Measurements from ENCODE around the gene UTF1.
A peak's percentile ranks its signal among the peaks of the same experiment; 100 is the strongest.

Gene UTF1

DNA sequence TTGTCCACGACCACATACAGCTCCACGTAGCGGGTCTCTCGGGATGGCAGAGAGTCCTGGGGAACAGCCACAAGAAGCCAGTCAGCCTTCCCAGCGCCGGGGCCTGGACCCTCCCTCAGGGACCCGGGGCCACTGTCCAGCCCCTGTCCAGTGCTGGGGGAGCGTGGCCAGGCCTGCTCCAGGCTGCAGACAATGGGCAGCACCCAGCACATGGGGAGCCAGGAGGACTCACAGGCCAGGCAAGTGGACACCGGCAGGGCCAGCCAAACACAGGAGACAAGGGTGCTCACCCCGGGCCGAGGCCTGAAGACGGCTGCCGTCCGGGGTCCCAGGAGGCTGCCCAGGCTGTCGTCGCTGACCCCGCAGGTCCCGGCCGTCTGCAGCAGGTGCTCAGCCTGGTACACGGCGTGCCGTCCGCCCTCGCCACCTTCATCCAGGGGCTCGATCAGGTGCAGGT, 43.0 kb downstream of the UTF1 start:
- H3K9me3 ChIP-seq (ENCODE audit: control insufficient read depth in 2 of 2, low read length in 2 of 2), result no peaks in the 10 kb centered on the region
- H3K4me1 ChIP-seq (ENCODE audit: control insufficient read depth in 2 of 2, insufficient read depth in 2 of 2, low read length in 2 of 2), result peaks cover 0 to 7% of the 10 kb centered on the region in 2 donors
- peaks cover 0 to 10% of the 10 kb centered on the region in 2 donors for H3K27me3 ChIP-seq (ENCODE audit: control insufficient read depth in 2 of 2, insufficient read depth in 2 of 2, low read length in 2 of 2)
- H3K36me3 ChIP-seq (ENCODE audit: control insufficient read depth in 2 of 2, insufficient read depth in 2 of 2, low read length in 2 of 2), result no peaks in the 10 kb centered on the region
- H3K27ac ChIP-seq (ENCODE audit: low read depth in 2 of 2, low read length in 2 of 2), result no peak overlapping the region
- H3K9ac ChIP-seq (ENCODE audit: low read depth in 1 of 2, low read length in 2 of 2), result no peak overlapping the region
- H3K4me3 ChIP-seq (ENCODE audit: low read length in 2 of 2), result no peak overlapping the region

DNA sequence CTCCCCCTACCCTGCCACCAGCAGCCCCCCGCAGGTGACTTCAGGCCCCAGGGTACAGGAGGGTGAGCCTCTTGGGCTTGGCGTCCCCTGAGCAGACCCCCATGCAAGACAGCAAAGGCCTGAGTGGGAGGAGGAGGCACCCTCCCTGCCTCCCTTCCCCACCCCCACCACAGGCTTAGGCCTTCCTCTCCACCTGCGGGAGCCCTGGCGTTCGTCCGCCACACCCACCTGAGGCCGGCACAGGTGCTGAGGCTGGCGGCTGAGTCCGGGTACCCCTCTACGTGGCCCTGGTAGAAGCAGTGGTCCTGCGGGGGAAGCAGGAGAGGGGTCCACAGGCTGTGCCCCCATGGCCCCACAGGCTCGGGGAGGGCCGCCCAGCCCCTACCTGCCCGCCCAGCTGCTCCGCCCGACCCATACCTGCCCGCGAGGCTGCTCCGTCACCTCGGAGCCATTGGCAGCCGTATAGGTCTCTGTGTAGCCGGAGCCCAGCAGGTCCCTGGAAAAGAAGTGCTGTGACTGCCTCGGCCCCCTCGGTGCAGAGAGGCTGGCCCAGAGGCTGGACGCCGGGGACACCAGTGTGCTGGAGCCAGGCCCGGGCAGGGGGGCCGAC, 43.6 kb downstream of the UTF1 start:
- Histone ChIP-seq H3K36me3 (ENCODE audit: control insufficient read depth in 2 of 2, insufficient read depth in 2 of 2, low read length in 2 of 2) (no peaks in the 10 kb centered on the region), H3K27me3 (ENCODE audit: control insufficient read depth in 2 of 2, insufficient read depth in 2 of 2, low read length in 2 of 2) (peaks cover 0 to 10% of the 10 kb centered on the region in 2 donors), H3K4me1 (ENCODE audit: control insufficient read depth in 2 of 2, insufficient read depth in 2 of 2, low read length in 2 of 2) (peaks cover 3 to 12% of the 10 kb centered on the region in 2 donors), H3K27ac (ENCODE audit: low read depth in 2 of 2, low read length in 2 of 2) (no peak overlapping the region), H3K4me3 (ENCODE audit: low read length in 2 of 2) (no peak overlapping the region), H3K9ac (ENCODE audit: low read depth in 1 of 2, low read length in 2 of 2) (no peak overlapping the region), H3K9me3 (ENCODE audit: control insufficient read depth in 2 of 2, low read length in 2 of 2) (no peaks in the 10 kb centered on the region)

DNA sequence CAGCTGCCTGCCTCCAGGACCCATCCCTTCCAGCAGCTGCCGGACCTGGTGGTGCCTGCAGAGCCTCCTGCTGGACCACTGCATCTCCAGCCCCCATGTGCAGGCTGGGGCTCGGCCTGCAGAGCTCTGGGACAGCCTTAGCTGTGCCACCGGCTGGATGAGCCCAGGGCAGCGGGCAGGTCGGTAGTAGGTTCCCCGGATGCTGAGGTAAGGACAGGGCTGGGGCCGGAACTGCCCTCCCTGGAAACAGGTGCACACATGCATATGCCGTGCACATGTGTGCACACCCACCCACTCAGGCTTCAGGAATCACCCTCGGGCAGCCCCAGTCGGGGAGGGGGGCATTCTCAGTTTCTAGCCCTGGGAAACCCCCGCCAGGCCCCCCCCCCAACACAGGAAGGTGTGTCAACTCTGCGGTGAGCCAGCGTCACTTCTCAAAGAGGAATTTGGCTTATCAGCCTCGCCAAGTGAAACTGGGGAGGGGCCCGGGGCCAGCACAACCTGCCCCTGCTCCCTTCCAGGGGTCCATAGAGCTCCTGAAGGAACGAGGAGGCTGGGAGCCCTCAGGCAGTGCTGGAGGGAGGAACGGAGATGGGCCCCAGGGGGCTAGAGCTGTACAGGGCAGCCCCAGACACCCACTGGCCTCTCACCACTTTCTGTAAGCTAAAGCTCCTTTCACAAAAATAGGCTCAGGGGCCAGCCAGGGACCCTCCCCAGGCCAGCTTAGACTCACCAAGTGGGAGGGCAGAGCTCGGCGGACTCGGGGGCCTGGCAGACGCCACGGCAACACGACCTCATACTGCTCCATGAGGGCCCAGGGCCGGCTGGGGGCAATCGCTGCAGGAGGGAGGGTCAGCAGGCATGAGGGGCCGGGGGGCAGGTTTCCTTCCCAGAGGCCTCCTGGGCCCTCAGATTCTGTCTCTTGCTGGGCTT, 45.0 kb downstream of the UTF1 start:
- Histone ChIP-seq H3K4me3 (ENCODE audit: low read length in 2 of 2) (peak overlapping the region in 1 of 2 donors; percentile 65), H3K9ac (ENCODE audit: low read depth in 1 of 2, low read length in 2 of 2) (no peak overlapping the region), H3K9me3 (ENCODE audit: control insufficient read depth in 2 of 2, low read length in 2 of 2) (no peaks in the 10 kb centered on the region), H3K27me3 (ENCODE audit: control insufficient read depth in 2 of 2, insufficient read depth in 2 of 2, low read length in 2 of 2) (peaks cover 0 to 10% of the 10 kb centered on the region in 2 donors), H3K36me3 (ENCODE audit: control insufficient read depth in 2 of 2, insufficient read depth in 2 of 2, low read length in 2 of 2) (peaks cover 4 to 7% of the 10 kb centered on the region in 2 donors), H3K4me1 (ENCODE audit: control insufficient read depth in 2 of 2, insufficient read depth in 2 of 2, low read length in 2 of 2) (peaks cover 3 to 12% of the 10 kb centered on the region in 2 donors), H3K27ac (ENCODE audit: low read depth in 2 of 2, low read length in 2 of 2) (peak overlapping the region in 1 of 2 donors; percentile 61)

DNA sequence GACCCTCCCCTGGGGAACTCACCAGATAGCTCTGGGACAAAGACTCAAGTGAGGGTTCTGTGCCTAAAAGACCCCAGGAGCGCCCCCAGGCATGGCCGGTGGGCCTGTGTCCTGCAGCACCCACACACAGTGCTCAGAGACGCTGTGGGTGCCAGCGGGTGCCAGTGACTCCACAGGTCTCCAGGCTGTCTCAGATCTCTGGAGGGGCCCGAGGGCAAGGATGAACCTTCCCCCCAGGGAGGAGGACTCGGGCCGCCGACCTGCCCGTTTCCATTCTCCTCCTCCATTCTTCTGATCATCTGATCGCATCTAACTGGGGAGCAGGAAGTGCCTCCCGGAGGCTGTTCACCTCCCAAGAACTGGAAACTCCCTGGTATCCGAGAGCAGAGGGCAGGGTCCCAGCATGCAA, 45.7 kb downstream of the UTF1 start:
- peak overlapping the region in 1 of 2 donors; percentile 61 for H3K27ac ChIP-seq (ENCODE audit: low read depth in 2 of 2, low read length in 2 of 2)

DNA sequence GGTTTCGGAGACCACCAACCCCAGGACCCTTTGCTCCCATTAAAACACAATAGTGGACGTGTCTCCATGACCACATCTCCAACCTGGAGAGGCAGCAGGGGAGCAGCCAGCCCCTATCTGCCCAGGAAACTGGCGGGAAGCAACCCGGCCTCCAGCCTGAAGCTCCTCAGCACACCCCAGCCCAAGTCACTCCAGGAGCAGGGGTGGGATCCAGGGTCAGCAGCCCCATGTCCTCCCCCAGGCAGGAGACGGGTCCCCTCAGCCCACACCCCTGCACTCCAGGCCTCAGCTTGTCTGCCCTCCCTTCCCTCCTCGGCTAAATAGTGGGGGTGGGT, 46.0 kb downstream of the UTF1 start:
- H3K9ac ChIP-seq (ENCODE audit: low read depth in 1 of 2, low read length in 2 of 2), result peak overlapping the region; percentile 23 to 24
- H3K27me3 ChIP-seq (ENCODE audit: control insufficient read depth in 2 of 2, insufficient read depth in 2 of 2, low read length in 2 of 2), result peaks cover 0 to 10% of the 10 kb centered on the region in 2 donors
- no peaks in the 10 kb centered on the region for H3K9me3 ChIP-seq (ENCODE audit: control insufficient read depth in 2 of 2, low read length in 2 of 2)
- peak overlapping the region; percentile 29 to 61 for H3K27ac ChIP-seq (ENCODE audit: low read depth in 2 of 2, low read length in 2 of 2)
- peak overlapping the region; percentile 46 to 65 for H3K4me3 ChIP-seq (ENCODE audit: low read length in 2 of 2)
- H3K36me3 ChIP-seq (ENCODE audit: control insufficient read depth in 2 of 2, insufficient read depth in 2 of 2, low read length in 2 of 2), result peaks cover 9 to 10% of the 10 kb centered on the region in 2 donors
- peaks cover 3 to 12% of the 10 kb centered on the region in 2 donors for H3K4me1 ChIP-seq (ENCODE audit: control insufficient read depth in 2 of 2, insufficient read depth in 2 of 2, low read length in 2 of 2)

More for the DNA sequence above, 45.7 kb downstream of the UTF1 start:
- peaks cover 9 to 10% of the 10 kb centered on the region in 2 donors for H3K36me3 ChIP-seq (ENCODE audit: control insufficient read depth in 2 of 2, insufficient read depth in 2 of 2, low read length in 2 of 2)
- no peaks in the 10 kb centered on the region for H3K9me3 ChIP-seq (ENCODE audit: control insufficient read depth in 2 of 2, low read length in 2 of 2)
- H3K4me1 ChIP-seq (ENCODE audit: control insufficient read depth in 2 of 2, insufficient read depth in 2 of 2, low read length in 2 of 2), result peaks cover 3 to 12% of the 10 kb centered on the region in 2 donors
- H3K27me3 ChIP-seq (ENCODE audit: control insufficient read depth in 2 of 2, insufficient read depth in 2 of 2, low read length in 2 of 2), result peaks cover 0 to 10% of the 10 kb centered on the region in 2 donors
- H3K9ac ChIP-seq (ENCODE audit: low read depth in 1 of 2, low read length in 2 of 2), result peak overlapping the region; percentile 23 to 24
- H3K4me3 ChIP-seq (ENCODE audit: low read length in 2 of 2), result peak overlapping the region; percentile 46 to 65

DNA sequence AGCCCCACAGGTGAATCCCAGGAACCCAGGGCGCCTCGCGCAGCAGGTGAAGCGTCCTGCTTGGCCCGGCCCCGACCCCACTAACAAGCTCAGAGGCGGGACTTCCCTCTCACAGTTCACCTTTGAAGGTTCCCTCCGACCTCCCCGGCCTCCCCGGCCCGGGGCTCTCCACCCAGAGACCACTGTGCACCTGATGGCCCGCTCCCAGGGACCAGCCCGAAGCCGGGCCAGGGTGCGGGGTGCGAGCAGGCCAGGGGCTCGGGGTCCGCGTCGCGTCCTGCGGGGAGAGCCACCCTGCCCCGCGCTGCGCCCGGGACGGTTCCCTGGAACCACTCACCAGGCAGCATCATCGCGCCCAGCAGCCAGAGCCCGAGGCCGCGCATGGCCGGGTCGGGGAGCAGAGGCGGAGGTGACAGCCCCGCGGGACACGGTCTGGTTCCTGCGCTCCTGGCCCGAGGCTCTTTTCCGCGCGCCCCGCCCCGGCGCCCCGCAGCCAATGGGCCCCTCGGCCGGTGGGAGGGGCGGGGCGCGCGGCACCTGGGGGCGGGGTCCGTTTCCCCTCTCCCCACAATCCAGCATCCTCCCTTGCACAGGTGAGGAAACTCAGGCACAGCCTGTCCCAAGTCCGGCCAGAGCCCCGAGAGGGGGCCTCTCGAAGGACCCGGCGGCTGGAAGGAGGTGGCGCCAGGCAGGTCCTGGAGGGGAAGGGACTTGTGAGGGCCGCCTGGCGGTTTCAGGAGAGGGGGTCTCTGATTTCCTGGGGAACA, 46.6 kb downstream of the UTF1 start, which contains the start of gene ADAM8:
ADAM8 (minus strand) TSS at position 434 of the 767 bp plus-strand sequence; CDS start at position 383, 51 bp downstream.
- Histone ChIP-seq H3K4me1 (ENCODE audit: control insufficient read depth in 2 of 2, insufficient read depth in 2 of 2, low read length in 2 of 2) (peaks cover 3 to 12% of the 10 kb centered on the region in 2 donors), H3K4me3 (ENCODE audit: low read length in 2 of 2) (peak within 1 kb of the TSS; percentile 46 to 65), H3K9me3 (ENCODE audit: control insufficient read depth in 2 of 2, low read length in 2 of 2) (no peaks in the 10 kb centered on the region), H3K27ac (ENCODE audit: low read depth in 2 of 2, low read length in 2 of 2) (peak within 1 kb of the TSS; percentile 29 to 71), H3K36me3 (ENCODE audit: control insufficient read depth in 2 of 2, insufficient read depth in 2 of 2, low read length in 2 of 2) (peaks cover 12% of the 10 kb centered on the region in 2 donors), H3K9ac (ENCODE audit: low read depth in 1 of 2, low read length in 2 of 2) (peak within 1 kb of the TSS; percentile 23 to 24), H3K27me3 (ENCODE audit: control insufficient read depth in 2 of 2, insufficient read depth in 2 of 2, low read length in 2 of 2) (peaks cover 0 to 10% of the 10 kb centered on the region in 2 donors)

DNA sequence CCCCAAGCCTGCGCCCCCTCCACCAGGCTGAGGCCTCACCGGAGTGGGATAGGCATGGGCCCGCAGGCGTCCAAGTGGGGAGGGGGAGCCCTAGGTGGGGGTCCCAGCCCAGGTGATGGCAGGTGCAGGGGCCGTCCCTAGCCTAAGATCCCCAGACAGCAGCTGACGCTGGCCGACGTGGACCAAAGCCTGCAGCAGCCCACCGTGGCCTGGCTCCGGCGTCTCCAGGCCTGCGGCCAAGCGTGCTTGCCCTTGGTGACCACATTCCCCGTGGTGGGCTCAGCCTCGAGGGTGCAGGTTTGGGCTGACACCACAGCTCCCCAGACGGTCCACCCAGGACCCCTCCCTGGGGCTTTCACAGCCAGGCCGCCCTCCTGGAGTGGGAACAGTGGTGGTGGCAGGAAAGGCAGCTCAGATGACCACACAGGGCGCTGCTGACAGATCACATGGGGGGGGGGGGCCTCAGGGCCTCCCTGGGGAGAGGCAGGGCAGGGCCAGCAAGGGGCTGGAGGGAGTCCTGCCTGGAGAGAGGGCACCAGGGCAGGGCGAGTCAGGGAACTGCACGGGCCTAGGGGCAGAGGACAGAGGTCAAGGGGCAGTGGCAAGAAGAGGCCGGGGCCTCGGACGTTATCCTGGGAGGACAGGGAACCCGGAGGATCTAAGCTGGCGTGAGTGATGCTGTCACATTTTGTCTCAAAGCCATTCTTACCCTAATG, 47.4 kb downstream of the UTF1 start:
- Histone ChIP-seq H3K27ac (ENCODE audit: low read depth in 2 of 2, low read length in 2 of 2) (peak overlapping the region in 1 of 2 donors; percentile 71), H3K27me3 (ENCODE audit: control insufficient read depth in 2 of 2, insufficient read depth in 2 of 2, low read length in 2 of 2) (peaks cover 0 to 10% of the 10 kb centered on the region in 2 donors), H3K9ac (ENCODE audit: low read depth in 1 of 2, low read length in 2 of 2) (no peak overlapping the region), H3K4me3 (ENCODE audit: low read length in 2 of 2) (no peak overlapping the region), H3K4me1 (ENCODE audit: control insufficient read depth in 2 of 2, insufficient read depth in 2 of 2, low read length in 2 of 2) (peaks cover 3 to 12% of the 10 kb centered on the region in 2 donors), H3K36me3 (ENCODE audit: control insufficient read depth in 2 of 2, insufficient read depth in 2 of 2, low read length in 2 of 2) (peaks cover 19 to 20% of the 10 kb centered on the region in 2 donors), H3K9me3 (ENCODE audit: control insufficient read depth in 2 of 2, low read length in 2 of 2) (no peaks in the 10 kb centered on the region)

DNA sequence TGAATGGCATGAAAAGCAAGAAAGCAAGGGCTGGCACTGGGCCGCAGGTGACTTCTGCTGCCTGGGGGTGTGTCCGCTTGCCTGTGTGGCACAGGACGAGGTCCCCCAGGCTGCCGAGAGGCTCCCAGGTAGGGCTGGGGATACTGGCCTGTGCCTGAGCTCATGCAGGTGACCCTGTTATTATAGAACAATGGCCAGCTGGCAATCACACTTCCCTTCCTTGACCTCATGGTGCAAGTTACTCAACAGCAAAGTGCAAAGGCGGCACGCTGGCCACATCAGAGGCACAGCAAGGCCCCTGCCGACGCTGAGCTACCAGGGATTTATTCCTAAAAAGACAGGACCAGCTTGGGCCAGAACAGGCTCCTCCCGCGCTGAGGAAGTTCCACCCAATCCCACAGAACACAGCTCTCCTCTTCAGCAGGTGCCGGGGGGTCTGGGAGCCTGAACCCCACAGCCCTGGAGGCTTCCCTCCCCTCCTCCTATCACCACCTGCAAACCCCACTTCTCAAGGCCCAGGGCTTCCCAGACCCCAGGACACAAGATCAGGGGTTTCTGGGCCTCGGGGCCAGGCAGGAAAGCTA, 48.1 kb downstream of the UTF1 start:
- H3K36me3 ChIP-seq (ENCODE audit: control insufficient read depth in 2 of 2, insufficient read depth in 2 of 2, low read length in 2 of 2), result peaks cover 24 to 26% of the 10 kb centered on the region in 2 donors
- peak overlapping the region in 1 of 2 donors; percentile 7 for H3K4me3 ChIP-seq (ENCODE audit: low read length in 2 of 2)
- peaks cover 0 to 10% of the 10 kb centered on the region in 2 donors for H3K27me3 ChIP-seq (ENCODE audit: control insufficient read depth in 2 of 2, insufficient read depth in 2 of 2, low read length in 2 of 2)
- peaks cover 3 to 12% of the 10 kb centered on the region in 2 donors for H3K4me1 ChIP-seq (ENCODE audit: control insufficient read depth in 2 of 2, insufficient read depth in 2 of 2, low read length in 2 of 2)
- H3K9me3 ChIP-seq (ENCODE audit: control insufficient read depth in 2 of 2, low read length in 2 of 2), result no peaks in the 10 kb centered on the region
- peak overlapping the region; percentile 17 to 71 for H3K27ac ChIP-seq (ENCODE audit: low read depth in 2 of 2, low read length in 2 of 2)
- H3K9ac ChIP-seq (ENCODE audit: low read depth in 1 of 2, low read length in 2 of 2), result no peak overlapping the region

Measured in mucosa of rectum (tissue), 2 donors.